Islet precursor cell (in vitro differentiated cells): ENCODE results near the gene RNGTT.
"Not testable (repeated sequence)": the region's sequence is repeated elsewhere in the genome, so short reads cannot be mapped to it uniquely, and the experiment has no call there.

ENCODE experiments used
- DNase-seq: peaks from one replicate; pipeline ENCODE4 v3.0.0-alpha.2; 2018

The RNGTT gene

DNA sequence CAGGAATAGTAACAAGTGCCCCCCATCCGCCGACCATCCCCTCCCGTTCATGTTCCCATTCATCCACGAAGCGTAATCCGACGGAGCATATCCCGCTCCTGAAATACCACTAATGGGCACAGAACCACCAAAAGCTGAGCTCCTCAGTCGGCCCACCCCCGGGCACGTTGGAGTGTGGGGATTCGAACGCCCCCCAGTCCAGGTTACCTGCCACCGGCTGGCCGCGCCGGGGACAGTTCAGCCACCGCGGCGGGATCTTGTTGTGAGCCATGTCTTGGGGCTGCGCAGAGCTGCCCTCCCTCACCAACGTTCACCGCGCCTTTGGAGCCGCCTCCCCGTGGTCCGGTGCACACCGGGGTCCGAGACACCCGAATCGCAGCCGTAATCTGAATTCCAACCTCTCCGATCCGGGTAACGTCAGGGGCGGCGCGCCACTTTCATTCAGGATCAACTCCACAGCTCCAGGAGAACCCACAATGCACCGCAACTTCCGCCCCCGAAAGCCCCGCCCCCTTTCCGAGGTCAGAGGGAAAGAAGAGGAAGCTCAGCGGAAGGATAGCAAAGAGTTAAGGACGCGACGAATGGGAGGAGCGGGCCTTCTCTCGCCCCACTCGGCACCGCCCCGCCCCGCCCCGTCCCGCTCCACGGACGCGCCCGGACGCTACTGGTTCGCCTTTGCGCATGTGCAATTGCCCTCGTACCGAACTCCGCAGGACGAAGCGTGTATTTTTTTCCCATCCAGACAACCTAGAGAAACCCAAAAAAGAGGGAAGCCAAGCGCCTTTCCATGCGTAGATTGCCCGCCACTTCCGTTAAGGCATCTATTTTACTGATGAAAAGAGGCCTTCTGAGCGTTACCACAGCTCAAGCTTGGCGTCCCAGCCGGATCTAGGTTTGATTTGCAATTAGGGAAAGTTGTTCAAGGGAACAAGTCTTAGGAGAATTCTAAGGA lies at the start of gene RNGTT:
RNGTT (minus strand) TSS at position 480 of the 952 bp plus-strand sequence; CDS start at position 271, 209 bp downstream.
- peak; percentile 100 for DNase-seq

DNA sequence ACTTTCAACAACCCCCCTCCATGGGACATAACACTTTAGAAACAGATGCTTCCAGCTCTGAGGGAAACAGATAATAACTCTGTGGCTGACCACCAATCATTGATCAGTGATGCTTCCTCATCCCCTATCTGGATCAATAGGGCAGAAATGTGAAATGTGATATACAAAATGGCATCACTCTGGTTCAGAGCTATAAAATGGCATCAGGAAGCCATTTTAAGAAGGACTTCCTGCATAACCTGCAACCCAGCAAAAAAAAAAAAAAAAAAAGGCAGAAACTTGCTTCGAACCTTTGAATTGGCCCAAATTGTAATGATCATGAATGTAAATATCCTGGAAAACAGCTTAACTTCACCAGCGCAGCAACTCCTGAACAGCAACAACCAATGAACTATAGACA lies 48.0 kb upstream of the RNGTT start:
- DNase-seq: no peak

GRCh38 chr6:89010825-89011224 lies 47.4 kb upstream of the RNGTT start:
- no peak for DNase-seq

DNA sequence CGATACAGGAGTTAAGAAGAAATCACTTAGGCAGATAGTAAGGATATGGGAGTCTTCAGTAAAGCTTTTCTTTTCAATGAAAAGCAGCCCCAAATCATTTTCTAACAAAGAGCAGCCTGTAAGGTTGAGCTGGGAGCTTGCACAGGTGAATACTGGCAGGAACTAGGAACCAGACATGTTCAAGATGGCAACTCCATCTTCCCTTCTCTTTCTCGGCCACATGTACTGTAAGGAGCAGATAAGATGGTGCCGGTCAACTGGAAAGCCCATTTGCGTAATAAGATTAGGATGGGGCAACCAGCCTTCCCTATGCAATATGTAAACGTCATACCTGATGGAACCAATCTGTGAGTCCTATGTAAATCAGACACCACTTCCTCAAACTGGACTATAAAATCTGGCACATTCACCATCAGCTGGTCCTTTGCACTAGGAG lies 46.2 kb upstream of the RNGTT start:
- no peak for DNase-seq

DNA sequence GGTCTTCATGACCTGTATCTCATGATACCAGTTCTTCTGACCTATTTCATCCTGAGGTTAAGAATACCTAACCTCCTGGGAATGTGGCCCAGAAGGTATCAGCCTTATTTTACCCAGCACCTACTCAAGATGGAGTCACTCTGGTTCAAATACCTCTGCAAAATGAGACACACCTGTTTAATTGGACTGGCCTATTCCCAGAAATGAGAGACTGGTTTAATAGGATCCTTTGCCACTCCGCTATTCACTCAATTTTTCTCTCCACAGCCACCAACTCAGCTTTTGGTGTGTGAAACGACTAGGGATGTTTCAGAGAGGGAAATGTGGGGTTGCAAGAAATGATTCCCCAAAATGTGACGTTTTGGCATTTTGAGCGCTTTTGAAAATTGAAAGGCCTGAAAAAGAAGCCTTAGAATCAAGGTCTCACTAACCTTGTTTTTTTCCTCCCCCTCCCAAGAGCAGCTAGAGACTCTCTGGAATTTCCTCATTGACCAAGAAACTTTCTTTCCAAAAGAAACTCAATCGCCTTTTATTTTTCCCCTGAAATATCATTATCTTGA lies 45.5 kb upstream of the RNGTT start:
- DNase-seq: no peak

- DNase-seq: no peak
Observed at GRCh38 chr6:89008001-89008814, 44.8 kb upstream of the RNGTT start.

- no peak for DNase-seq
Observed at GRCh38 chr6:89007209-89008000, 44.0 kb upstream of the RNGTT start.

DNA sequence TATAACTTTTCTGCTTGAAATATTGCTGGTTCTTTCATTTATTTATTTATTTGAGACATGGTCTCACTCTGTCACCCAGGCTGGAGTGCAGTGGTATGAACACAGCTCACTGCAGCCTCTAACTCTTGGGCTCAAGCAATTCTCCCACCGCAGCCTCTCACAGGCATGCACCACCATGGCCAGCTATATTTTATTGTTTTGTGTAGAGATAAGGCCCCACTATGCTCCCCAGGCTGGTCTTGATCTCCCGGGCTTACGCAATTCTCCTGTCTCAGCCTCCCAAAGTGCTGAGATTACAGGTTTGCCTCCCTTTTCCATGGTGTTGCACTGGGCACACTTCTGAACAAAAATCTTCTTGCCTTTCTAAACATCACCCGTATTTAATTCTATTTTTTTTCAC lies 39.1 kb upstream of the RNGTT start:
- DNase-seq: peak; percentile 53

- DNase-seq: no peak
Observed at GRCh38 chr6:88997327-88997726, 33.9 kb upstream of the RNGTT start.

DNA sequence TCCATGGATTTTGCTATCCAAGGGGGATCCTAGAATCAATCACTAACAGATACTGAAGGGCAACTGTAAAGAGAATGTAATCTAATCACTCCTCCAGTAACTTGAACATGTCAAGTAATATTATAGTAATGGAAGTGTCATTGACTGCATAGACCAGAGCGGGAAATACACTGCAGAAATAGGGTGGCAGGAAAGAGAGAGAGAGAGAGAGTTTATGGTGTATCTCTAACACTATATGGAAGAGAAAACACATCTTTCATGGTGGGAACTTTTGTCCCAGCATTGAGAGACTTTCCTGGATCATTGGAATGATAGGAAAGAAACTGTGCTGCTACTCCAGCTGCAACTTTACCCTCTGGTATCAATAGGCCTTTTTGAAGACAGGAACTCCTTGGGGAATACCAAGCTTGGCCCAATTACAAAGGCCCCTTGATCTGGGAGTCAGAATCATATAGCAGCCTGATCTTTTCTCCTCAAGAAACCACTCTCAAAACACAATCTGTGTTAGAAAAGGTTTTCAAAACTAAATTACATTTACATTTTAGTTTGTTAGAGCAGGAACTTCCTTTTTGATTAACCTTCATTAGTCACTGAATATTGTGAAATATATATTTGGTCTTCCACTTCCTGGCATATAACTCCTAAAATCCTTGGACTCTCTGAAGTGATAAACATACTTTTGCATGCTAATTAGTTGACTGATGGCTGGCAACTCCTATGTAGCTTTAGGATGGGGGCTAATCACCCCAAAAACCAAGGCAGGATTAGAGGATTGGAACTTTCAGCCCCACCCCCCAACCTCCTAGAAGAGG lies 29.5 kb upstream of the RNGTT start:
- no peak for DNase-seq

GRCh38 chr6:88989215-88989614 lies 25.8 kb upstream of the RNGTT start:
- DNase-seq: no peak

DNA sequence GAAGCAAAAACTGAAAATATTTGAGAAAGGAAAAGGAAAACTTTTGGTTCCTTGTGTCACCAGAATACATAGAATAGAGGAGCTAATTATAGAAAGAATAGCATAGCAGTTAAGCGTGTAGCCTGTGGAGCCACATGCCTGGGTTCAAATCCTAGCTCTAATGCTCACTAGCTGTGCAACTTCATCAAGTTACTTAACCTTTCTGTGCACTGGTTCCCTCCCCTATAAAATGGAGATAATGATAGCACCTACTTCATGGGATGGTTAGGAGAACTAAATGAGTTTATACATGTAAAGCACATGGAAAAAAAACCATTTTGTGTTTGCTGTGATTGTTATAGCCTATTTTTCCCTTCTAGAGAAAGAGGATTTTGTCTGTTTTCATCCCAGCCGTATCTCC lies 24.5 kb upstream of the RNGTT start:
- no peak for DNase-seq

DNA sequence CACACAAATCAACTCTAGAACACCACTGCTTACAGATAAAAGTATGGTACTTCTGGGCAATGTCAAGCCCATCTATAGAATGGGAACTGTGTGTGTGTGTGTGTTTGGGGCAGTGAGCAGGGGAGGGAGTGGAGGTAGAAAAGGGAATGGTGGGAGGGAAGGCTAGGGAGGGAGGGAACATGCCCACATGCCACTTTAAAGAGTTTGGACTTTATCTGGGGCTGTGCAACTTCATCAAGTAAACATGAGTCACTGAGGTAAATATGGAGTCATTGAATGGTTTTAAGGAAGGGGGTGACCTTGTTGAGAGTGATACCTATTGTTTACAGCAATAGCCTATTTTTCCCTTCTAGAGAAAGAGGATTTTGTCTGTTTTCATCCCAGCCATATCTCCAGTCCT lies 22.5 kb upstream of the RNGTT start:
- DNase-seq: no peak

DNA sequence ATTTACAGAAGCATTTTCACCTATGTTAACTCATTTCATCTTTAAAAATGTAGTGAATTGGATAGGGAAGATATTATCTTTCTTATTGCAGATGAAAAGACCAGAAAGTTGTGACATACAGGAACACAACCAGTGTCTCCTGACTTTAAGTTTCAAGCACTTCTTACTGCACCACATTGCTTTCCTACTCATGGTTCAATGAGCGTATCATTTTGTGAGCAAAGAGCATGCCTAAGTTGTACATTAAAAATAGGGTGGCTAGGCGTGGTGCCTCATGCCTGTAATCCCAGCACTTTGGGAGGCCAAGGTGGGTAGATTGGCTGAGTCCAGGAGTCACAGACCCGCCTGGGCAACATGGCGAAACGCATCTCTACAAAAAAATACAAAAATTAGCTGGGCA lies 21.2 kb upstream of the RNGTT start:
- no peak for DNase-seq

DNA sequence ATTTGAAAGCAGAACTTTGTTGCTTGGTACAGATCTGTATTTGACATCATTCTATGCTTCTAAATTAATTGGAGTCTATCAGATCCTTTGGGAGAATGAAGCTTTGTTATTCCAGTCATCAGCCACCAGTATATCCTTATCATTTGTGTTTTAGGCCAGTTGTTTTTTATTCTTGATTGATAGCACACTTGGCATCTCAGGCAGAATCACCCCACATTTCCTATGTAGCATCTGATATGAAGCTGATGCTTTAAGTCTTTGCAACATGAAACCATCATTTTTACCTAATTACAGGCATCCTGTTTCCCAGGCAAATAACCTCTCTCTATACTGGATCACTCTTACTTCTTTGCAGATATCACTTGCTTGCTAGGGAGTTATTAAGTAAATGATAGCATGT lies 20.7 kb upstream of the RNGTT start:
- DNase-seq: no peak

- peak; percentile 67 for DNase-seq
Observed at GRCh38 chr6:88983532-88983931, 20.1 kb upstream of the RNGTT start.

- not testable (repeated sequence) for DNase-seq
Observed at GRCh38 chr6:88983129-88983528, 19.7 kb upstream of the RNGTT start.

DNA sequence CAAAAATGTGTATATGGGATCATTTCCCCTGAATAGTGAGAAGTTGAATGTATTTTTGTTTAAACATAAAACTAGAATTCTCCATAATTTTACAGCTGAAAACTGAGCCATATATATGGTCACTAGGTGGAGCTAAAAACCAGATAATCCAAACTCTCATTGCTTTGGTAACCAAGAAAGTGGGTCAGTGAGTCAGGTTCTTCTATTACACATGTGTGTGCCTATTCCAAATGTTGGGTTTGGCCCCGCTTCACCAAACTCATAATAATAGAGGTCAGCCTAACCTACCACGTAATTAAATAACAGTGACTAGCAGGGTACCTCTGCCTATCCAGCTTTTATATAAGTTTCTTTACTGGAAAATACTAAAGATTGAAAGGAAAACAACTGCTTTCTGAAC lies 19.3 kb upstream of the RNGTT start:
- no peak for DNase-seq

- no peak for DNase-seq
Observed at GRCh38 chr6:88975369-88975768, 12.0 kb upstream of the RNGTT start.

DNA sequence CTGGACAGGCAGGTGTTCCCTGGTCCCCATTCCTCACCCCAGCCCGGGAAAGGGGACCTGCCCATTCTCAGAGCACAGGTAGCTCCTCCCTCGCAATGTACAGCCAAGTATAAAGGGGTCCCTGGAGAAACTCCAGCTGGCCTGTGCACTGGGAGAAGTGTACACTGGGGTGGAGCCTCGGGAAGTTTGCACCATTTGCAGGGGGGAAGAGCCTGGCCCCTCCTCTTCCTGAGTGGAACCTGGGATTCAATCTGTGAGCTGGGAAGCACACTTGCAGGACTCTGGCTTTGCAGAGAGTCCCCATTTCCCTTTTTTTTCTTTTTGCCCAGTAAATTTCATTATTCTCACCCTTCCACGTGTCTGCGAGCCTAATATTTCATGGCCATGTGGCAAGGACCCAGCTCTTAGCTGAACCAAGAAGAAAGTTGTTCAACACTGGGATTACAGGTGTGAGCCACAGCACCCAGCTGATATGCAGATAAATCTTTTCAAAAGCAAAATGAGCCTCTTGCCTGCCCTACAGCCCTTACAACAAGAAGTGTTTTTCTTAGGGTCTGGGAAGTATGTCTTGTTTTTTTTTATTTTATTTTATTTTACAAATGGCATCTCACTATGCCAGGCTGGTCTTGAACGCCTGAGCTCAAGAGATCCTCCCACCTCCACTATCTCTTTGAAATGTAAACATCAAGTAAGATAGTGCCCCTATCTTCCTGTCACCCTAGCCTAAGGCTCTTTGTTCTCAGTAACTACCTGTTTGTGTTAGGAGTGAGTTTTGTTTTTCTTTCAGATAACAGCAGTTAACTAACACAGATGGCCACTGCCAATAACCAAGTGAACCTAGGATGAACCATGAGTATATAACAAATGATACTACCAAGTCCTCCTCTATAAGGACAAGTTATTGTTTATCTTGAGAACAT lies 9.3 kb upstream of the RNGTT start:
- no peak for DNase-seq

GRCh38 chr6:88970301-88970700 lies 6.9 kb upstream of the RNGTT start:
- DNase-seq: peak; percentile 59
